Keratinocyte (primary cell): ENCODE measurements around the gene TDRKH. TPM values are rescaled to one million over a fixed set of nuclear protein-coding genes. Genes with fewer than 3 reads are reported as not detected.

Experiments
- DNase-seq: peaks from one replicate; pipeline ENCODE4 v3.0.0-alpha.2; 2011; ENCODE audit warnings: low read depth, missing footprints, low spot score
- FAIRE-seq: peaks from 2 replicates; lab custom pipeline; 2011; peaks lifted over from hg19 to GRCh38; lab: Jason Lieb, UNC
- H2AFZ ChIP-seq: 2 replicates; pipeline ENCODE4 v1.6.0; 2012; ENCODE audit warnings: low read length, control low read depth, inconsistent platforms; ENCODE audit not compliant: control insufficient read depth
- H3K27ac ChIP-seq: 2 replicates; pipeline ENCODE4 v1.5.1; 2011; ENCODE audit warnings: low read length; ENCODE audit not compliant: control insufficient read depth, insufficient read depth
- H3K27me3 ChIP-seq: 3 replicates; pipeline ENCODE4 v1.6.0; 2011; ENCODE audit warnings: low read length; ENCODE audit not compliant: control insufficient read depth, insufficient read depth; ENCODE audit errors: extremely low read depth
- H3K36me3 ChIP-seq, 2 experiments: 2 replicates in 1 of 2; 3 replicates in 1 of 2; pipeline ENCODE4 v1.5.1; 2011; ENCODE audit warnings: low read length in 2 of 2, mild to moderate bottlenecking in 1 of 2; ENCODE audit not compliant: control insufficient read depth in 2 of 2, insufficient read depth in 2 of 2; ENCODE audit errors: extremely low read depth in 1 of 2
- H3K4me1 ChIP-seq: 3 replicates; pipeline ENCODE4 v1.5.1; 2011; ENCODE audit warnings: low read length; ENCODE audit not compliant: control insufficient read depth, insufficient read depth; ENCODE audit errors: extremely low read depth
- H3K4me2 ChIP-seq: 3 replicates; pipeline ENCODE4 v1.6.0; 2011; ENCODE audit warnings: low read depth, low read length; ENCODE audit not compliant: control insufficient read depth, insufficient read depth; ENCODE audit errors: extremely low read depth
- H3K4me3 ChIP-seq, 3 experiments: fragments of 200-600 bp in 1 of 3; sonication (generic) in 1 of 3; 2 replicates in 2 of 3; 3 replicates in 1 of 3; pipeline ENCODE4 v1.5.1; 2011 to 2016; ENCODE audit warnings: low read length in 3 of 3, mild to moderate bottlenecking in 3 of 3, control low read depth in 2 of 3, inconsistent platforms in 1 of 3, low read depth in 1 of 3, mixed read lengths in 1 of 3, mixed run types in 1 of 3, moderate library complexity in 1 of 3; ENCODE audit not compliant: control insufficient read depth in 2 of 3, insufficient read depth in 2 of 3; ENCODE audit errors: extremely low read depth in 1 of 3
- H3K79me2 ChIP-seq: 2 replicates; pipeline ENCODE4 v1.6.0; 2012; ENCODE audit warnings: low read length; ENCODE audit not compliant: control insufficient read depth, insufficient read depth
- H3K9ac ChIP-seq: 3 replicates; pipeline ENCODE4 v1.6.0; 2011; ENCODE audit warnings: low read length; ENCODE audit not compliant: control insufficient read depth, insufficient read depth; ENCODE audit errors: extremely low read depth
- H3K9me1 ChIP-seq: 3 replicates; pipeline ENCODE4 v1.6.0; 2011; ENCODE audit warnings: low read length; ENCODE audit not compliant: control insufficient read depth, insufficient read depth; ENCODE audit errors: extremely low read depth
- H3K9me3 ChIP-seq: 2 replicates; pipeline ENCODE4 v1.5.1; 2012; ENCODE audit warnings: low read depth, low read length; ENCODE audit not compliant: control insufficient read depth
- H4K20me1 ChIP-seq: 3 replicates; pipeline ENCODE4 v1.6.0; 2011; ENCODE audit warnings: low read length; ENCODE audit not compliant: control insufficient read depth, insufficient read depth; ENCODE audit errors: extremely low read depth
- EZH2 ChIP-seq: IDR thresholded peaks from one replicate; pipeline ENCODE4 v1.6.1; 2012; ENCODE audit warnings: inconsistent platforms, mild to moderate bottlenecking, low read length, moderate library complexity
- dilution Hi-C: fragments of 300-500 bp; cut with MboI; formaldehyde crosslinking; loops from one replicate; pipeline ENCODE4 v1.7.0; 2020; ENCODE audit warnings: low sequenced_read_pairs; ENCODE audit not compliant: extremely low pct_ligation_motif_present
- polyA plus RNA-seq, 5 experiments: library from polyadenylated mRNA; depleted of rRNA in 3 of 5; stranded (reverse) in 3 of 5; stranded (forward) in 1 of 5; unstranded in 1 of 5; fragments of >200 nt; gene quantifications; 1 replicate in 1 of 5; 2 replicates in 3 of 5; 3 replicates in 1 of 5; pipeline versions ENCODE4 v1.2.1 to v1.2.3, GENCODE V29; 2011 to 2012; ENCODE audit warnings: missing spikeins in 2 of 5, low read depth in 1 of 5, low replicate concordance in 1 of 5
- TF ChIP-seq, protein P1 (sequence below), 3 experiments: IDR thresholded peaks in 1 of 3; conservative IDR thresholded peaks in 1 of 3; optimal IDR thresholded peaks in 1 of 3; 2 replicates in 2 of 3; 3 replicates in 1 of 3; pipeline versions ENCODE3 to v1.5.1; 2011; ENCODE audit warnings: low read length in 3 of 3, mild to moderate bottlenecking in 3 of 3, moderate library complexity in 2 of 3, control low read depth in 1 of 3, inconsistent platforms in 1 of 3; ENCODE audit not compliant: insufficient read depth in 2 of 3; ENCODE audit errors: extremely low read depth in 1 of 3

TDRKH gene
- polyA plus RNA-seq, 1 donor (not counting 4 experiments of a cell fraction or from before 2014, with no cell fraction given), result 9.7 TPM

GRCh38 chr1:151829352-151830046 lies 39.2 kb upstream of the TDRKH start:
- peak overlapping the region; percentile 48 for H3K4me2 ChIP-seq

DNA sequence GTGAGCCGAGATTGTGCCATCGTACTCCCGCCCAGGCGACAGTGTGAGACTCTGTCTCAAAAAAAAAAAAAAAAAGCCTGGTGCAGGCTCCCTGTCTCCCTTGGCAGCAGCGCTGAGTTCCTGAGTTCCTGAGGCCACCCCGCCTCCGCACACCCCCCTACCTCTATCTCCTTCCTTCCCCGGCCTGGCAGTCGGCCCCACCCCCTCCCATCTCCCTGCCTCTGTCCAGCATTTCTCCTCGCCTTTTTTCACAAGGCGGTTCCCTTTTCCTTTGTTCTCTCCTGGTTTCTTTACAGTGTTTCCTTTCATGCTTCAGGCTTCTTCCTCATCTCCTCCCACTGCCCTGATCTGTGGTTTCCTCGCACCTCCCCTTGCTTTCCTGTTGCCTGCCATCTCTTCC lies 38.6 kb upstream of the TDRKH start:
- H3K36me3 ChIP-seq, result no peaks in the 10 kb centered on the region
- FAIRE-seq, result peak; percentile 67

More at GRCh38 chr1:151829352-151830046, 39.2 kb upstream of the TDRKH start:
- dilution Hi-C loops, result no loop called here
- Histone ChIP-seq H3K9me3 (no peaks in the 10 kb centered on the region), H3K4me3 (no peak overlapping the region), H3K27ac (no peak overlapping the region), H3K4me1 (peaks cover 22% of the 10 kb centered on the region), H2AFZ (no peak overlapping the region), H3K9me1 (no peaks in the 10 kb centered on the region), H3K27me3 (no peaks in the 10 kb centered on the region), H4K20me1 (no peaks in the 10 kb centered on the region), H3K9ac (no peak overlapping the region), H3K36me3 (no peaks in the 10 kb centered on the region), H3K79me2 (no peaks in the 10 kb centered on the region)
- DNase-seq, result no peak
- no peak for FAIRE-seq
- no peak for TF ChIP-seq EZH2

GRCh38 chr1:151827853-151828252 lies 37.6 kb upstream of the TDRKH start:
- FAIRE-seq, result no peak
- H3K27ac ChIP-seq, result no peak overlapping the region

More for the DNA sequence above, 38.6 kb upstream of the TDRKH start:
- H3K4me2 ChIP-seq, result peak overlapping the region; percentile 48
- H3K27me3 ChIP-seq, result no peaks in the 10 kb centered on the region
- H4K20me1 ChIP-seq, result no peaks in the 10 kb centered on the region
- no peak overlapping the region for H3K9ac ChIP-seq
- no peak overlapping the region for H2AFZ ChIP-seq
- H3K4me3 ChIP-seq, result no peak overlapping the region
- H3K9me1 ChIP-seq, result no peaks in the 10 kb centered on the region
- no peak overlapping the region for H3K27ac ChIP-seq
- DNase-seq, result no peak
- no peaks in the 10 kb centered on the region for H3K9me3 ChIP-seq
- H3K79me2 ChIP-seq, result no peaks in the 10 kb centered on the region
- dilution Hi-C loops, result no loop called here
- H3K4me1 ChIP-seq, result peaks cover 22% of the 10 kb centered on the region
- no peak for TF ChIP-seq EZH2

More at GRCh38 chr1:151827853-151828252, 37.6 kb upstream of the TDRKH start:
- no peaks in the 10 kb centered on the region for H3K9me1 ChIP-seq
- H3K27me3 ChIP-seq, result no peaks in the 10 kb centered on the region
- no peak for DNase-seq
- no peaks in the 10 kb centered on the region for H3K9me3 ChIP-seq
- H2AFZ ChIP-seq, result no peak overlapping the region
- H3K36me3 ChIP-seq, result no peaks in the 10 kb centered on the region
- H3K4me2 ChIP-seq, result no peak overlapping the region
- no peaks in the 10 kb centered on the region for H4K20me1 ChIP-seq
- peaks cover 22% of the 10 kb centered on the region for H3K4me1 ChIP-seq
- H3K79me2 ChIP-seq, result no peaks in the 10 kb centered on the region
- TF ChIP-seq, protein P1, sequence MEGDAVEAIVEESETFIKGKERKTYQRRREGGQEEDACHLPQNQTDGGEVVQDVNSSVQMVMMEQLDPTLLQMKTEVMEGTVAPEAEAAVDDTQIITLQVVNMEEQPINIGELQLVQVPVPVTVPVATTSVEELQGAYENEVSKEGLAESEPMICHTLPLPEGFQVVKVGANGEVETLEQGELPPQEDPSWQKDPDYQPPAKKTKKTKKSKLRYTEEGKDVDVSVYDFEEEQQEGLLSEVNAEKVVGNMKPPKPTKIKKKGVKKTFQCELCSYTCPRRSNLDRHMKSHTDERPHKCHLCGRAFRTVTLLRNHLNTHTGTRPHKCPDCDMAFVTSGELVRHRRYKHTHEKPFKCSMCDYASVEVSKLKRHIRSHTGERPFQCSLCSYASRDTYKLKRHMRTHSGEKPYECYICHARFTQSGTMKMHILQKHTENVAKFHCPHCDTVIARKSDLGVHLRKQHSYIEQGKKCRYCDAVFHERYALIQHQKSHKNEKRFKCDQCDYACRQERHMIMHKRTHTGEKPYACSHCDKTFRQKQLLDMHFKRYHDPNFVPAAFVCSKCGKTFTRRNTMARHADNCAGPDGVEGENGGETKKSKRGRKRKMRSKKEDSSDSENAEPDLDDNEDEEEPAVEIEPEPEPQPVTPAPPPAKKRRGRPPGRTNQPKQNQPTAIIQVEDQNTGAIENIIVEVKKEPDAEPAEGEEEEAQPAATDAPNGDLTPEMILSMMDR (optimal IDR thresholded peaks at IDR 0.05 in 1 of 3, IDR thresholded peaks at IDR 0.05 in 1 of 3, conservative IDR thresholded peaks at IDR 0.05 in 1 of 3; ENCODE audit: extremely low read depth in 1 of 3, insufficient read depth in 2 of 3, low read length in 3 of 3), result no peak
- dilution Hi-C loops, result no loop called here
- no peak overlapping the region for H3K4me3 ChIP-seq
- no peak overlapping the region for H3K9ac ChIP-seq
